SK-N-MC (cell line): Measurements from ENCODE around the gene SNX25.
"Not testable (repeated sequence)": the region's sequence is repeated elsewhere in the genome, so short reads cannot be mapped to it uniquely, and the experiment has no call there.

ENCODE experiments used
- EZH2 ChIP-seq: fragments of 200-600 bp; sonication (generic); IDR thresholded peaks from one replicate; pipeline ENCODE4 v1.6.1; 2017; ENCODE audit warnings: antibody characterized with exemption
- POLR2AphosphoS5 ChIP-seq: IDR thresholded peaks from 2 replicates; pipeline ENCODE4 v1.6.1; 2012; ENCODE audit warnings: mild to moderate bottlenecking, low read depth, low read length, borderline replicate concordance

DNA sequence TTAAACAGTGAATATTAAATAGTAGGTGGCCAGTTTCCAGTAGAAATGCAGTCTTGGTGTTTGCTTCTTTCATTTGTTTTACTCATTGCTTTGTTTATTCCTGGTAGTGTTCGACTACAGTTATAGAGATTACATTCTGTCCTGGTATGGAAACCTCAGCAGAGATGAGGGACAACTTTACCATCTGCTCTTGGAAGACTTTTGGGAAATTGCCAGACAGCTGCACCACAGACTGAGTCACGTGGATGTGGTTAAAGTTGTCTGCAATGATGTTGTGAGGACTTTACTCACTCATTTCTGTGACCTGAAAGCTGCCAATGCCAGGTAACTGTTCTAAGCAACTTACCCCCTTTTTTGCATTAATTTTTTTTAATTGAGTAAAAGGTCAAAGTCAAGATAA is 49.3 kb downstream of the SNX25 start:
- TF ChIP-seq EZH2, POLR2AphosphoS5: not testable (repeated sequence)
